Neural progenitor cell (in vitro differentiated cells): ENCODE results near the gene ASXL3. TPM values are rescaled to one million over a fixed set of nuclear protein-coding genes. Genes with fewer than 3 reads are reported as not detected.

Experiments
- DNase-seq: peaks from one replicate; pipeline ENCODE4 v3.0.0-alpha.2; 2016; ENCODE audit warnings: low spot score
- H2AFZ ChIP-seq: fragments of 200-600 bp; sonication (generic); replicated peaks from 2 replicates; pipeline ENCODE4 v1.6.1; 2016; ENCODE audit warnings: antibody characterized with exemption
- H3F3A ChIP-seq: fragments of 200-600 bp; sonication (generic); 2 replicates; pipeline ENCODE4 v1.6.1; 2016; ENCODE audit warnings: antibody characterized with exemption, low read depth
- H3K27ac ChIP-seq: fragments of 200-600 bp; sonication (generic); 2 replicates; pipeline ENCODE4 v1.5.1; 2016; ENCODE audit warnings: mild to moderate bottlenecking
- H3K27me3 ChIP-seq: fragments of 200-600 bp; sonication (generic); 2 replicates; pipeline ENCODE4 v1.6.1; 2016; ENCODE audit warnings: mild to moderate bottlenecking, moderate library complexity
- H3K36me3 ChIP-seq: fragments of 200-600 bp; sonication (generic); 2 replicates; pipeline ENCODE4 v1.5.1; 2016
- H3K4me1 ChIP-seq: fragments of 200-600 bp; sonication (generic); 2 replicates; pipeline ENCODE4 v1.6.1; 2016; ENCODE audit warnings: mixed run types
- H3K4me2 ChIP-seq: fragments of 200-600 bp; sonication (generic); 2 replicates; pipeline ENCODE4 v1.6.1; 2016
- H3K4me3 ChIP-seq: fragments of 200-600 bp; sonication (generic); 2 replicates; pipeline ENCODE4 v1.5.1; 2016
- H3K79me2 ChIP-seq: fragments of 200-600 bp; sonication (generic); 2 replicates; pipeline ENCODE4 v1.6.1; 2016; ENCODE audit warnings: low read depth
- H3K9ac ChIP-seq: fragments of 200-600 bp; sonication (generic); 2 replicates; pipeline ENCODE4 v1.6.1; 2016
- H3K9me3 ChIP-seq: fragments of 200-600 bp; sonication (generic); 2 replicates; pipeline ENCODE4 v1.5.1; 2016; ENCODE audit warnings: low read depth
- H4K20me1 ChIP-seq: fragments of 200-600 bp; sonication (generic); 2 replicates; pipeline ENCODE4 v1.6.1; 2016; ENCODE audit warnings: low read depth
- H3K27ac Mint-ChIP-seq: 3 replicates; pipeline ENCODE4 v1.8.0; 2021; ENCODE audit warnings: mixed read lengths
- H3K27me3 Mint-ChIP-seq: 2 replicates; pipeline ENCODE4 v1.8.0; 2022; ENCODE audit warnings: low read depth, mild to moderate bottlenecking, inconsistent platforms, moderate library complexity, mixed read lengths; ENCODE audit not compliant: insufficient read depth
- H3K36me3 Mint-ChIP-seq: 3 replicates; pipeline ENCODE4 v1.8.0; 2021; ENCODE audit warnings: mixed read lengths
- H3K4me1 Mint-ChIP-seq: 3 replicates; pipeline ENCODE4 v1.8.0; 2021; ENCODE audit warnings: mixed read lengths
- H3K4me3 Mint-ChIP-seq: 3 replicates; pipeline ENCODE4 v1.8.0; 2021; ENCODE audit warnings: mild to moderate bottlenecking, moderate library complexity, mixed read lengths
- H3K9me3 Mint-ChIP-seq: 3 replicates; pipeline ENCODE4 v1.8.0; 2020; ENCODE audit warnings: mixed read lengths
- CTCF ChIP-seq: fragments of 200-600 bp; sonication (generic); IDR thresholded peaks from 2 replicates; pipeline ENCODE4 v1.5.1; 2017; ENCODE audit warnings: antibody characterized with exemption, mild to moderate bottlenecking
- EZH2 ChIP-seq: fragments of 200-600 bp; sonication (generic); IDR thresholded peaks from 2 replicates; pipeline ENCODE4 v1.6.1; 2017; ENCODE audit warnings: antibody characterized with exemption, mild to moderate bottlenecking, moderate library complexity
- EZH2phosphoT487 ChIP-seq: fragments of 200-600 bp; sonication (generic); IDR thresholded peaks from 2 replicates; pipeline ENCODE4 v1.6.1; 2017; ENCODE audit warnings: antibody characterized with exemption
- total RNA-seq: library from RNA; depleted of rRNA; stranded (reverse); fragments of >200 nt; gene quantifications from 2 replicates; pipeline ENCODE4 v1.2.3, GENCODE V29; 2015; ENCODE audit warnings: low replicate concordance

Gene ASXL3
- total RNA-seq, 1 donor from 2014 or later, result 5.1 TPM

GRCh38 chr18:33741760-33742159 is 163.7 kb downstream of the ASXL3 start:
- Histone ChIP-seq H3K4me2 (no peak overlapping the region), H2AFZ (no peak overlapping the region), H3K27me3 (no peaks in the 10 kb centered on the region), H3K36me3 (no peaks in the 10 kb centered on the region), H3K79me2 (no peaks in the 10 kb centered on the region), H3K9ac (no peak overlapping the region), H4K20me1 (no peaks in the 10 kb centered on the region), H3K4me1 (peaks cover 17% of the 10 kb centered on the region), H3K9me3 (no peaks in the 10 kb centered on the region), H3K4me3 (no peak overlapping the region), H3K27ac (no peak overlapping the region), H3F3A (no peaks in the 10 kb centered on the region)
- Mint-ChIP-seq H3K36me3 (peaks cover 43% of the 10 kb centered on the region), H3K4me3 (no peak overlapping the region), H3K27ac (no peak overlapping the region), H3K4me1 (peaks cover 7% of the 10 kb centered on the region), H3K9me3 (no peaks in the 10 kb centered on the region), H3K27me3 (peaks cover 2% of the 10 kb centered on the region)
- TF ChIP-seq EZH2 (no peak), CTCF (no peak), EZH2phosphoT487 (no peak)
- DNase-seq, result no peak

- no peak overlapping the region for H3K27ac ChIP-seq
- H3K9me3 Mint-ChIP-seq, result no peaks in the 10 kb centered on the region
These were observed 166.1 kb downstream of the ASXL3 start for GRCh38 chr18:33744032-33744697.

GRCh38 chr18:33745151-33745795 is 167.3 kb downstream of the ASXL3 start:
- H3K36me3 Mint-ChIP-seq, result peaks cover 26% of the 10 kb centered on the region
- H3K27me3 Mint-ChIP-seq, result peaks cover 2% of the 10 kb centered on the region
- H3K36me3 ChIP-seq, result no peaks in the 10 kb centered on the region
- H3K4me3 Mint-ChIP-seq, result no peak overlapping the region
- H3K27ac Mint-ChIP-seq, result peak overlapping the region; percentile 42
- no peak for DNase-seq
- H3K27me3 ChIP-seq, result no peaks in the 10 kb centered on the region
- no peaks in the 10 kb centered on the region for H3F3A ChIP-seq
- H3K9me3 ChIP-seq, result no peaks in the 10 kb centered on the region
- no peaks in the 10 kb centered on the region for H4K20me1 ChIP-seq
- no peak overlapping the region for H3K9ac ChIP-seq
- peaks cover 17% of the 10 kb centered on the region for H3K4me1 ChIP-seq
- H3K27ac ChIP-seq, result no peak overlapping the region
- no peak overlapping the region for H3K4me2 ChIP-seq
- no peaks in the 10 kb centered on the region for H3K9me3 Mint-ChIP-seq
- H3K79me2 ChIP-seq, result no peaks in the 10 kb centered on the region
- H3K4me3 ChIP-seq, result no peak overlapping the region
- H2AFZ ChIP-seq, result no peak overlapping the region
- TF ChIP-seq EZH2phosphoT487 (no peak), CTCF (no peak), EZH2 (no peak)
- H3K4me1 Mint-ChIP-seq, result peaks cover 17% of the 10 kb centered on the region

More at GRCh38 chr18:33744032-33744697, 166.1 kb downstream of the ASXL3 start:
- H3K36me3 Mint-ChIP-seq, result peaks cover 36% of the 10 kb centered on the region
- H3K4me3 ChIP-seq, result no peak overlapping the region
- H3K27ac Mint-ChIP-seq, result no peak overlapping the region
- peak; percentile 31 for TF ChIP-seq CTCF
- no peak for TF ChIP-seq EZH2phosphoT487
- no peak for DNase-seq
- peaks cover 2% of the 10 kb centered on the region for H3K27me3 Mint-ChIP-seq
- no peak overlapping the region for H3K4me3 Mint-ChIP-seq
- H3K9me3 ChIP-seq, result no peaks in the 10 kb centered on the region
- H3K4me1 Mint-ChIP-seq, result peaks cover 10% of the 10 kb centered on the region
- H3K4me2 ChIP-seq, result no peak overlapping the region
- no peaks in the 10 kb centered on the region for H3F3A ChIP-seq
- H2AFZ ChIP-seq, result no peak overlapping the region
- H3K36me3 ChIP-seq, result no peaks in the 10 kb centered on the region
- no peak overlapping the region for H3K9ac ChIP-seq
- no peaks in the 10 kb centered on the region for H3K79me2 ChIP-seq
- H4K20me1 ChIP-seq, result no peaks in the 10 kb centered on the region
- H3K27me3 ChIP-seq, result no peaks in the 10 kb centered on the region
- H3K4me1 ChIP-seq, result peaks cover 17% of the 10 kb centered on the region
